GM12892 (cell line): Measurements from ENCODE around the gene LSM3.

Experiments used
- POLR2A ChIP-seq: IDR thresholded peaks from 2 replicates; pipeline ENCODE4 v1.6.1; 2011; ENCODE audit warnings: low read depth, low read length, control low read depth
- POLR2AphosphoS5 ChIP-seq: IDR thresholded peaks from 2 replicates; pipeline ENCODE4 v1.6.1; 2011; ENCODE audit warnings: low read depth, low read length, control low read depth

GRCh38 chr3:14209581-14210289, 31.1 kb downstream of the LSM3 start:
- TF ChIP-seq POLR2A, result no peak
- no peak for TF ChIP-seq POLR2AphosphoS5
